HG03159 (cell line): Measurements from ENCODE around the gene FHIT.

Source experiments
- ATAC-seq: cut with Tn5 transposase; IDR thresholded peaks from one replicate; pipeline ENCODE4 v1.9.1; 2021; ENCODE audit warnings: mild to moderate bottlenecking, moderate library complexity; ENCODE audit not compliant: unreplicated experiment

The FHIT gene

GRCh38 chr3:61251174-61251972 lies at the start of gene FHIT:
TSS of gene FHIT (minus strand) at chr3:61251452.
- peak; percentile 93 for ATAC-seq

DNA sequence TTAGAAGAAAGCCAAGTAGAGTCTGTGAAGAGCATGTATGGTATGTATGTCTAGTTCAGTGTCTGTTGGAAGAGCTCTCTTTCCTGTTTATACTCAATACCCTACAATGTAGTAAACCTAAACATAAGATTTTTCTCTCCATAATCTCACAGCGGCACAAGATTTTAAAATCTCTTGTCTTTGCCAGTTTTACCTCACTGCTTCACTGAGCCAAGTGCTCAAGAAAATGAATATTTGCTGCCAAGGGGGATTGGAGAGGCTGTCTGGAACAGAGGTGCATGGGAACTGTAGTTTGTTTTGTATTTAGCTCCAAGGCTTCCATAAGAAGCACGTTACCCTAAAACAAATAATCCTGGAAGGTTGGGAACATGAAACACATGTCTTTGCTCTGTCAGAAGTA lies 49.5 kb upstream of the FHIT start:
- ATAC-seq: no peak

DNA sequence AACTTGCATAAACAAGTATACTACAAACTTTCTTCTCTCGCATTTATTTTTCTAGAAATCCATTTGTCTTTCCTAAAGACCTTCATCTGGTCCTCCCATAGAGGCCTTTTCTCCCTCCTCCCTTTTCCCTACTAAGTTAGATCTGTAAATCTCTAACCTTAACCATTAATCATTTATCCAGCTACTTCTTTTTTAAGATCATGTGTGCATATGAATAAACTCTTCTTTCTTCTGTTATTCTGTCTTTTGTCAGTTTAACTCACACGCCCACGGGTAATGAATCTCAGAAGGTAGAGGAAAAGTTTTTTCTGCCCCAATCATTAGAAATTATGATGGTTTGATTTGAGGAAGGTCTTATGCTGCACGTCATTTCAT lies 48.7 kb upstream of the FHIT start:
- no peak for ATAC-seq

- no peak for ATAC-seq
Measured at GRCh38 chr3:61299343-61300005, 48.2 kb upstream of the FHIT start.

- no peak for ATAC-seq
Measured at GRCh38 chr3:61297821-61298220, 46.6 kb upstream of the FHIT start.

DNA sequence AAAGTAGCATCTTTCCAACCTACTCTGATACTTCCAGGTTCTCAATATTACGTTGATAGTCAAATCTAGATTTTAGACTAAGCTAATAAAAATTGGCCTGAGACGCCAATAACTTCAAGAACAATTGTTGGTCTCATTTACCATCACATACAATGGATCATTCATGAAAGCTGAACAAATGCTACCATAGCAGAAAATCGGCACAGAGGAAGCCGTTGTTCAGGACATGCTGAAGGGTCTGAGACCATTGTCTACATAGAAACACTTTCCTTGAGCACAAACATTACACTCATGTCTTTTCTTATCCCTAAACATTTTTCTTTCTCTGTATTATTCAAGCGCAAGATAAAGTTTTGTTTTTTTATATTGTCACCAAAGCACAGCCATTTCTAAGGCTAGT lies 37.2 kb upstream of the FHIT start:
- no peak for ATAC-seq

GRCh38 chr3:61283876-61284275 lies 32.6 kb upstream of the FHIT start:
- no peak for ATAC-seq

DNA sequence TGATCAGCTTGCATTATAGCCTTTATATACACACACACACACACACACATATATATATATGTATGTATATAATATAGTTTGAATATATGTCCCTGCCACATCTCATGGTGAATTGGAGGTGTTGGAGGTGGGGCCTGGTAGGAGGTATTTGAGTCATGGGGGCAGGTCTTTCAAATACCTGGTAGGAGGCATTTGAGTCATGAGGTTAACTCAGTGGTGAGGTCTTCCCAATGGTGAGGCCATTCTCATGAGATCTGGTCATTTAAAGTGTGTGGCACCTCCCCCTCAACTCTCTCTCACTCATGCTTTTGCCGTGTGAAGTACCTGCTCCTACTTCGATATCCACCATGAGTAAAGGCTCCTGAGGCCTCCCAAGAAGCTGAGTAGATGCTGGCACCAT lies 27.5 kb upstream of the FHIT start:
- ATAC-seq: no peak

DNA sequence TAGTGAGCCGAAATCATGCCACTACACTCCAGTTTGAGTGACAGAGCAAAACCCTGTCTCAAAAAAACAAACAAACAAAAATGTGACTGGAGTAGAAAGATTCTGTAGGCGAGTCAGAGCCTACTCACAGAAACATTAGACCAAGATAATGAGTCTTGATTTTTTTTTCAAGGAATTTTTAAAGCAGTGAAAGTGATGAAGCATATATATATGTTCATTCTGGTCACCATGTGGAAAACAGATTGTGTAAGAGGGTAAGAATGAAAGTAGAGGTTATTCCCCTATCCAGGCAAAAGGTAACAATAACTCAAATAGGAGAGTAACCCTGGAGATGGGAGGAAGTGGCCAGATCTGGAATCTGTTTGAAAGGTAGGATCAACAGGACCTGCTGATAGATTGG lies 26.2 kb upstream of the FHIT start:
- no peak for ATAC-seq

- ATAC-seq: no peak
Measured at GRCh38 chr3:61269435-61269834, 18.2 kb upstream of the FHIT start.

DNA sequence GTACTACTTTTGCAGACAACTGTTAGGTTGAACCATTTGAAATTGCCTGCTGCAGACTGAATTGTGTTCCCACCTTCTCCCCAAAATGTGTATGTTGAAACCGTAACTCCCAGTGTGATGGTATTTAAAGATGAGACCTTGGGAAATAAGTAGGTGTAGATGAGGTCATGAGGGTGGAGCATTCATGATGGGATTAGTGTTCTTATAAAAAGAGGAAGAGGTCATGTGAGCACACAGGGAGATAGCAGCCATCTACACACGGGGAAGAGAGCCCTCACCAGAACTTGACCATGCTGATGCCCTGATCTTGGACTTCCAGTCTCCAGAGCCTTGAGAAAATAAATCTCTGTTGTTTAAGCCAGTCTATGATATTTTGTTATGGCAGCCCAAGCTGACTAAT lies 17.4 kb upstream of the FHIT start:
- no peak for ATAC-seq

GRCh38 chr3:61264281-61264680 lies 13.0 kb upstream of the FHIT start:
- ATAC-seq: no peak

DNA sequence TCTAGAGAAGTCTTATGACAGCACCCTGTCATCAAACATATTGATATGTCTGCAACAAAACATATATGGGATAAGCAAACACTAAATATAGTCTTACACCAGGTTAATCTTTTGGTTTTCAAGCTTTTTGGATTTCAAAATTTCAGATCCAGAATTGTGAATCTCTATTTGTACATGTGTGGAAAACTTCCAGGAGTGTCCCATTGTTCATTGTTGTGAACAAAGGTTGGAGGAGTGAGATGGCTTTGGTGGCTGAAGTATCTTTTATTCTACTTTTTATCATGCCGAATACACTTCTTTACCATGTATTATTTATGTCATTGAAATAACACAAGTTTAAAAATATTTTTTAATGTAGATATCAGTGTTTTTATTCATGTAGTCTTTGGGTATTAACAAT lies 5.9 kb upstream of the FHIT start:
- ATAC-seq: no peak

- no peak for ATAC-seq
Measured at GRCh38 chr3:61253756-61254155, 2.5 kb upstream of the FHIT start.

DNA sequence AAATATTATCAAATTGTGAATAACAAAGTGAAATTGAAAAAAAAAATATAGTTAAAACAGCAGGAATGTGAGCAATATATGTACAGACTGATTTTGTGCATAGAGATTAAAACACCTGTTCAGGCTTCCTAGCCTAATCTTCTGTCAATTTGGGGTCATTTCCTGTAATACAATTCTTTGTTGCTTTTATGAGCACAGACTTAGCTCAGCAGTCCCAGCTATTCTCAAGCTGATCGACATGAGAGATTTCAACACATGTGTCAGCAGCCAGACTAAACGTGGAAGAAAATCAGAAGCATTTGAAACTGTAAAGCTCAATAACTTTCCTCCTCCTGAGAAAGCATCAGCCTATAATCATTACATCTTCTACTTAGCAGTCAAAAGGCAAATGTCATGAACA lies 1.6 kb upstream of the FHIT start:
- ATAC-seq: no peak

DNA sequence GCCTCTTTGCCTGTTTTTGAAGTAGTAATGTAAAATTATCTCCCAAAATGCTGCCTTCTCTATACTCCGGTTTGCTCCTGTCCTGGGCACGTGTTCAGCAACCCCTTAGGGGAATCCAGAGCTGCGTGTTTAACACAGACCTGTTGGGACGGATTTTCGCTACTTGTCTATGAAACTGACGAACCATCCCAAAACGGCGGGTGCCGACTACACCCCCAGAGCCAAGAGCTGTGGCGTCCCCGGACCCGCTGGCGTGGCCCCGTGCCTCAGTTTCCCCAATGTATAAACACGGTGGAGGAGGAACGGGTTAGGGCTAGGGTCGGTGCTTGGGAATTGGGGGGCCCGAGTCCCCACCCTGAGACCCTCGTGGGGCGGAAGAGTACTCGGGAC lies 473 bp downstream of the FHIT start:
- ATAC-seq: no peak

DNA sequence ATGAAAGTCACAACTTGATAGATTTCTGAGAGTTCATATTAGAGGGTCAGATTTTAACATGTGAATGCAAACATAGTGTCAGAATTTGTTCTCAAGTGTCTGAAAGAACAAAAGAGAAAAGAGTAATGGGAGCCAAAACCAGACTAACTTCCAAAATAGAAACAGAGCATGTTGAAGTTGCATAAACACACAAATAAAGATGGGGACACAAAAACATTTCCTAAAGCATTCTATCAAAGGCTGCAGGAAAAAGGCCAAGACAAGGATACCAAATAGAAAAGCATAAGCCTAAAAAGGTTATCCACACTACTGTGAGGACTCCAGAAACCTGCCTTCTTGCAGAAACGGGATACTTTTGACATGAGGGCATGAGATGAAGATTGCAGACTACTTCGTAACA lies 2.8 kb downstream of the FHIT start:
- no peak for ATAC-seq

DNA sequence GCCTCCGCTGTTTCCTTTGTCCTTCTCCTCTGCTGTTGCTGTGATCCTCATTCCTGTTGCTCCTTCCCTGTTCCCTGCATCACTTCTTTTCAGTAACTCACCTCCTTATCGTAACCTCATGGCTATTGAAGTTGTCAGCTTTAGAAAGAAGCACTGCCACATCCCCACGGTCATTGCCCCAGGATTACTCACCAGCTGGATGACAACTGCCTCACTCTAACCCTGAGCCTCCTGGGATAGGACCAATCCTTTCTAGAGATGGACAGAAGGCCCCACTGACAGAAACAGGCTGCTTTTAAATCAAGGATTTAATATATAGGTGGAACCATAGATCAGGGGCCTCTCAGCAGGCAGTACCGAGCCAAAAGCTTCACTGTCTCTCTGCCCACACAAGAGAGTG lies 4.1 kb downstream of the FHIT start:
- ATAC-seq: no peak

DNA sequence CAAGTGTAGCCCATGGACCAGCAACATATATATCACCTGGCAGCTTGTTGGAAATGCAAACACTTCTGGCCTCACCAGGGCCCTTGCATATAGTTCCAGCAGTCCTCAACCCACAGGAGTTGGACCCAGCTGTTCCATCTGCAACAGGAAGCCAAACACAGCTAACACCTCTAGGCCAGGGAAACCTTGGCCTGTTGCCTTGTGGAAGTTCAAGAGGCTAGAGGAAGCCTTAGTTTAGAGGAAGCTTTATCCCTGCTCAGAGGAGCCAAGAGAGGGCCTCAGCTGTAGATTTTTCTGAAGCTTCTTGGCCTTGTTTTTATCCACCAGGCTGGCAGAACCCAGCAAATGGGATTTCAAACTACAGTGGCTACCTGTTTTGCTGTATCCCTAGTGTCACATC lies 11.4 kb downstream of the FHIT start:
- no peak for ATAC-seq

GRCh38 chr3:61237858-61238257 lies 13.4 kb downstream of the FHIT start:
- ATAC-seq: no peak

DNA sequence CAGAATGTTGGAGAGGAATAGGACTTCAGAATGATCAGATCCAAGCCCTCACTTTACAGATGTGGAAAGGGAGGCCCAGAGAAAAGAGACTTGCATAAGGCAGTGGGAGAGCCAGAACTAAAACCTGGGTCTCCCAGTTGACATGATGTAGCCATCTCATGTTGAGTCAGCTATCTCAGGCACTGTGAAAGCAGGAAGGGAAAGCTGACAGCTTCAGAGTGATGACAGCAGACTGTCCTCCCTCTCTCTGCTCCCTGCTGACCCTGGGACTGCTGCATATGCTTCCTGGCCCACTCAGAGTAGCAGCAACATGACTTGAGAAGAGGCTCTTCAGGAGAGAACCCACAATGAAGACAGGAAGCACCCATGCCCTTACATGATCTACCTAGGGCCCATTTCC lies 14.7 kb downstream of the FHIT start:
- ATAC-seq: peak; percentile 80

DNA sequence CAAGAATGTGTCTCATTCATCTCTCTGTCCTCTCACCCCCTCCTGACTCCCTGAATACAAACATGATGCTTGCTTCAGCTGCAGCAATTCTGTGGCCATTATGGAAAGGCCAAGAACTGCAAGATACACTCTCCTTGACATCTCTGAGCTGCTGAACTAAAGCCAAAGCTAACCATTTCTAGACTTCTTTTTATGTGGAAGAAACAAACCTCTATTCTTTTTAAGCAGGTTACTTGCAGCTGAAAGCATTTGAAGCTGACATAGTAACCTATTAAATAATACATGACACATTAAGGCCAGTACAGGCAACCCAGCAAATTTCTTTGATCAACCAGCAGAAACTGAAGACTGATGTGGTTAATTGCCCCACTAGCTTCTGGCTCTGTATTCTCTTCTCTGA lies 17.5 kb downstream of the FHIT start:
- ATAC-seq: peak; percentile 38

DNA sequence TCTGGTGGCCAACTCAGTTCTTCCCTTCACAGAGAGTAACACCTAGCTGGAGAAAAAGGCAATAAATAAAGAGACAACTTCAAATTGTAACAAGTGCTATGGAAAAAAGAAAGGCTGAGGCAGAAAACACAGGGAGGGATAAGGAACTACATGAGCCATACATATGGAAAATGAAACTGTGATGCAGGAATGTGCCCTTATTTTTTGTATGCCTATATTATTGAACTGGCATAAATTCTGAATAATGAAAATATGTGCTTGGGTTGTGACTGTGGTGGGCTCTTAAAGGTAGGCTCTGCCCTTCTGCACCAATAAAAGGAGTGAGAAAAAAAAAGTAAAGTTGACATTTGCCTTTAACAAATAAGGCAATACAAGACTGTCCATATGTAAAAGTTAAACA lies 19.6 kb downstream of the FHIT start:
- ATAC-seq: no peak
